Occipital lobe (tissue), 2 donors: ENCODE data around the gene WDFY2. TPM values are rescaled to one million over a fixed set of nuclear protein-coding genes. Genes with fewer than 3 reads are reported as not detected.

Source experiments
- DNase-seq: peaks from one replicate; lab custom pipeline; 2025; lab: John Stamatoyannopoulos, UW
- total RNA-seq: library from RNA; depleted of rRNA; stranded (reverse); fragments of >200 nt; gene quantifications from one replicate; pipeline ENCODE4 v1.2.3, GENCODE V29; 2014

WDFY2 gene
- total RNA-seq, 1 donor from 2014 or later = 8.4 TPM

GRCh38 chr13:51738226-51738905, 154.1 kb downstream of the WDFY2 start:
- DNase-seq = no peak

- no peak for DNase-seq
These were observed 154.9 kb downstream of the WDFY2 start for GRCh38 chr13:51739027-51739764.

- DNase-seq = no peak
These were observed 156.4 kb downstream of the WDFY2 start for GRCh38 chr13:51740698-51741097.

- DNase-seq = no peak
These were observed 157.8 kb downstream of the WDFY2 start for GRCh38 chr13:51742031-51742430.

GRCh38 chr13:51742611-51743010, 158.3 kb downstream of the WDFY2 start:
- DNase-seq = no peak

GRCh38 chr13:51745243-51745642, 161.0 kb downstream of the WDFY2 start:
- DNase-seq = no peak

- no peak for DNase-seq
These were observed 162.5 kb downstream of the WDFY2 start for GRCh38 chr13:51746802-51747201.

- no peak for DNase-seq
These were observed 163.5 kb downstream of the WDFY2 start for GRCh38 chr13:51747438-51748434.

GRCh38 chr13:51756651-51757050, 172.4 kb downstream of the WDFY2 start:
- no peak for DNase-seq

GRCh38 chr13:51758691-51759090, 174.4 kb downstream of the WDFY2 start:
- DNase-seq = no peak

- DNase-seq = no peak
These were observed 175.0 kb downstream of the WDFY2 start for GRCh38 chr13:51759240-51759639.

- peak; percentile 79 for DNase-seq
These were observed 176.3 kb downstream of the WDFY2 start for GRCh38 chr13:51760592-51760991.

GRCh38 chr13:51761643-51762350, 177.5 kb downstream of the WDFY2 start:
- DNase-seq = no peak

GRCh38 chr13:51763486-51763885, 179.2 kb downstream of the WDFY2 start:
- no peak for DNase-seq

- peak; percentile 53 for DNase-seq
These were observed 180.2 kb downstream of the WDFY2 start for GRCh38 chr13:51764184-51765141.

- DNase-seq = no peak
These were observed 180.9 kb downstream of the WDFY2 start for GRCh38 chr13:51765142-51765515.

GRCh38 chr13:51767100-51767499, 182.8 kb downstream of the WDFY2 start:
- no peak for DNase-seq

GRCh38 chr13:51768378-51768921, 184.2 kb downstream of the WDFY2 start:
- no peak for DNase-seq

GRCh38 chr13:51768976-51769375, 184.7 kb downstream of the WDFY2 start:
- DNase-seq = no peak
